ENCODE results near the gene RASEF.

Gene RASEF

DNA sequence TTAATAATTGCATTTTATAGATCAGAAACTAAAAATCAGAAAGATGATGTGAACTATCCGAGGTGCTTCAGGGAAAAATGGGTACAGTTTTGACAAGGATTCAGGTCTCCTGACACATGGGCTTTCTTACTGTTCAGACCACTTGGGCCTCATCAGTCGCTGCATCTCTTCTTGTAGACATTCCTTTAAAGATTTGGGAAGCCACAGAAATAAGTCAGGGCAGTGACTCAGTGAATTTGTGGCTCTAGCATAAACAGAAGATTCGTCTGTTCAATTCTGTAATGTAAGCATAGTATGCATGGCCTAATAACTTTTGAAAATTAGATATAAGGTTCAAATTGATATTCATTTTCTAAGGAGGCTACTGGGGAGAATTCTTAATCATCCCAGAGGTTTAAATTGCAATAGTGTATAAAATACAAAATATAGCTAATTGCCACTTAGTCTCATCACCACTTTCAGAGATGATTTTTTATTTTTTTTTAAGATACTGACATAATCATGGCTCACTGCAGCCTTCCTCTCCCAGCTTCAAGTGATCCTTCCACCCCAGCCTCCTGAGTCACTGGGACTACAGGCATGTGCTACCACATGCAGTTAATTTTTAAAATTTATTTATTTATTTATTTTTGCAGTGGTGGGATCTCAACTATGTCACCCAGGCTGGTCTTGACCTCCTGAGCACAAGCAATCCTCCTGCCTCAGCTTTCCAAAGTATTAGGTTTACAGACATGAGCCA is 48.9 kb downstream of the RASEF start:
- H3K4me2 ChIP-seq (ENCODE audit: low read depth, low read length, poor library complexity, severe bottlenecking): no peak overlapping the region
- no peaks in the 10 kb centered on the region for H3K9me3 ChIP-seq (ENCODE audit: insufficient read depth, low read length)
- H2AFZ ChIP-seq (ENCODE audit: low read depth, low read length, severe bottlenecking): no peak overlapping the region
- H4K20me1 ChIP-seq (ENCODE audit: low read depth, low read length): no peaks in the 10 kb centered on the region
- no peak overlapping the region for H3K9ac ChIP-seq (ENCODE audit: low read length)
- no peak overlapping the region for H3K27ac ChIP-seq (ENCODE audit: low read depth, low read length)
- H3K79me2 ChIP-seq (ENCODE audit: insufficient read depth, low read length): no peaks in the 10 kb centered on the region
- H3K36me3 ChIP-seq (ENCODE audit: low read length): no peaks in the 10 kb centered on the region
- no peaks in the 10 kb centered on the region for H3F3A ChIP-seq (ENCODE audit: insufficient read depth)
- no peaks in the 10 kb centered on the region for H3K27me3 ChIP-seq (ENCODE audit: low read length)
- H3K9me2 ChIP-seq (replicated peaks; ENCODE audit: insufficient read depth, low read length): no peaks in the 10 kb centered on the region
- H3K4me3 ChIP-seq (ENCODE audit: insufficient read depth, low read length, poor library complexity, severe bottlenecking): no peak overlapping the region
- TF ChIP-seq, protein P1, sequence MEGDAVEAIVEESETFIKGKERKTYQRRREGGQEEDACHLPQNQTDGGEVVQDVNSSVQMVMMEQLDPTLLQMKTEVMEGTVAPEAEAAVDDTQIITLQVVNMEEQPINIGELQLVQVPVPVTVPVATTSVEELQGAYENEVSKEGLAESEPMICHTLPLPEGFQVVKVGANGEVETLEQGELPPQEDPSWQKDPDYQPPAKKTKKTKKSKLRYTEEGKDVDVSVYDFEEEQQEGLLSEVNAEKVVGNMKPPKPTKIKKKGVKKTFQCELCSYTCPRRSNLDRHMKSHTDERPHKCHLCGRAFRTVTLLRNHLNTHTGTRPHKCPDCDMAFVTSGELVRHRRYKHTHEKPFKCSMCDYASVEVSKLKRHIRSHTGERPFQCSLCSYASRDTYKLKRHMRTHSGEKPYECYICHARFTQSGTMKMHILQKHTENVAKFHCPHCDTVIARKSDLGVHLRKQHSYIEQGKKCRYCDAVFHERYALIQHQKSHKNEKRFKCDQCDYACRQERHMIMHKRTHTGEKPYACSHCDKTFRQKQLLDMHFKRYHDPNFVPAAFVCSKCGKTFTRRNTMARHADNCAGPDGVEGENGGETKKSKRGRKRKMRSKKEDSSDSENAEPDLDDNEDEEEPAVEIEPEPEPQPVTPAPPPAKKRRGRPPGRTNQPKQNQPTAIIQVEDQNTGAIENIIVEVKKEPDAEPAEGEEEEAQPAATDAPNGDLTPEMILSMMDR (IDR thresholded peaks at IDR 0.05; ENCODE audit: insufficient read depth, low read length, poor library complexity, severe bottlenecking): no peak
- TF ChIP-seq EZH2phosphoT487 (conservative IDR thresholded peaks at IDR 0.05; ENCODE audit: low read length): no peak

DNA sequence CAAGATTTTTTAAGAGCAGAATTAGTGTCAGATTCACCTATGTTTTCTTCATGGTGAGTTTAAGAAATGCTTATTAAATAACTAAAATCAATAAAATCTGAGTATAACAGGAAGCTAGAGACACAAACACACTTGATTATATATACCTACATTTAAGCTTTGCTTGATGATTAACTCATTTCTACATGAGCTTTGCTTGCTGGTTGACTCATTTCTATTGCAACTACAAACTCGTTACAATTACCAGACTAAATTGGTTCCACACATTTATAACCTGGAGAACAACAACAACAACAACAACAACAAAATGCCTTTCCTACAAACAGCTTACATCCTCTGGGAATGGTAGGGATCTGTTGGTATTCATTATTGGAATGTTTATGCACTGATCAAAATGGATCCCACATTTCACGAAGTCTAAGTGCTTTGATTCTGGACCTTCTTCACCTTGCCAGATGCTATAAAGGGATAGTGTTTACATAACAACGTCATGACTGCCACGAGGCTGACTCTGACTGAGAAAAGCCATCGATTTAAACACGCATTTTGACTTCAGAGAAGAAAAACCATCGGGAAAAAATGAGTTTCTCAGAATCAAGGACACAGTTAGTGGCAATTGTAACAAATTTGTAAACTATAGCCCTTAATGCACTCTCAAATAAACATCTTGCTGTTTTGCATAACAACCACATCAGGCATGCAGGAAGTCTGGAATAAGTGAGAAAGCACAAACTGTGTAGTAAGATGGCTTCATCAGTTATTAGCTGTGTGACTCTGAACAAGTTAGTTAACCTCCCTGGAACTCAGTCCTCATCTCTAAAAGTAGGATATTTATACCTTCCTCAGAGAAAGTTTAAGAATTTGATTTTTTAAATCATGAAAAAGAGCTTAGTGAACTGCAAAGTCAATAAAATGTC is 49.8 kb downstream of the RASEF start:
- H3K9me2 ChIP-seq (replicated peaks; ENCODE audit: insufficient read depth, low read length): no peaks in the 10 kb centered on the region
- H3K9me3 ChIP-seq (ENCODE audit: insufficient read depth, low read length): no peaks in the 10 kb centered on the region
- no peaks in the 10 kb centered on the region for H4K20me1 ChIP-seq (ENCODE audit: low read depth, low read length)
- no peak overlapping the region for H3K27ac ChIP-seq (ENCODE audit: low read depth, low read length)
- no peak overlapping the region for H3K4me2 ChIP-seq (ENCODE audit: low read depth, low read length, poor library complexity, severe bottlenecking)
- H3F3A ChIP-seq (ENCODE audit: insufficient read depth): no peaks in the 10 kb centered on the region
- no peak overlapping the region for H2AFZ ChIP-seq (ENCODE audit: low read depth, low read length, severe bottlenecking)
- H3K27me3 ChIP-seq (ENCODE audit: low read length): no peaks in the 10 kb centered on the region
- H3K36me3 ChIP-seq (ENCODE audit: low read length): no peaks in the 10 kb centered on the region
- no peak overlapping the region for H3K9ac ChIP-seq (ENCODE audit: low read length)
- H3K79me2 ChIP-seq (ENCODE audit: insufficient read depth, low read length): no peaks in the 10 kb centered on the region
- TF ChIP-seq, protein P1 (IDR thresholded peaks at IDR 0.05; ENCODE audit: insufficient read depth, low read length, poor library complexity, severe bottlenecking): no peak
- no peak for TF ChIP-seq EZH2phosphoT487 (conservative IDR thresholded peaks at IDR 0.05; ENCODE audit: low read length)
- no peak overlapping the region for H3K4me3 ChIP-seq (ENCODE audit: insufficient read depth, low read length, poor library complexity, severe bottlenecking)

DNA sequence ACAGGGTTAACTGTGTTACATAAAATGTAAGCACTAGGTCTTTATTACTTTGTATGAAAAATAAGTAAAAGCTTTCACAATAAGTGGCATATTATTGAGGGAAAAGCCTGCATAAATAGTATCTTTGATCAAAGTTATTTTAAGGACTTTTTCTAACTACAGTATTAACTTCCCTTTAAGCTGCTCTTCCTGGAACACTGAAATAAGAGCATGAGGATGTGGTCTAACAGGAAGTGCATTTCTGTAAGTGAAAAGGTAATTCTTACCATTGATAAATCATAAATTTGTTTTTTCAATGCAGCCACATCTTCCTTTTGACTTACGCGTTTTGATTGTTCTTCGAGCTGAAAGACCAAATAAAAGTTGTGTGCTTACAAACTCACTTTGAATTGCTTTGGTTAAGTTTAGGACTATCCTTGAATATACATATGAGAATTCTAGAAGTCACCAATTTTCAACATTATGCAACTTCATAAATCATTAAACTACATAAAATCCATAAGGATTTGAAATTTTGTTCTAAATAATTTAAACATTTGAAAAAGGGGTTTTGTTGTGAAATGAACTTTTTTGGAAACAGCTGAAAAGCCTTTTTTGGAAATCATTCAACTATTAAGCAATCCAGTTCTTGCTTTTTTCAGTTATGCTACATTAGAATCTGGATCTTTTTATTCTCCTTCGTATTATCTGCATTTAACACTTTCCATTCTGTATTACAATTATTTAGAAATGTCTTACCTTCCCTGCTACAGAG is 50.6 kb downstream of the RASEF start:
- Histone ChIP-seq H3K4me3 (ENCODE audit: insufficient read depth, low read length, poor library complexity, severe bottlenecking) (no peak overlapping the region), H3F3A (ENCODE audit: insufficient read depth) (no peaks in the 10 kb centered on the region), H3K4me2 (ENCODE audit: low read depth, low read length, poor library complexity, severe bottlenecking) (no peak overlapping the region), H3K9ac (ENCODE audit: low read length) (no peak overlapping the region), H3K9me3 (ENCODE audit: insufficient read depth, low read length) (no peaks in the 10 kb centered on the region), H3K9me2 (replicated peaks; ENCODE audit: insufficient read depth, low read length) (no peaks in the 10 kb centered on the region), H3K27me3 (ENCODE audit: low read length) (no peaks in the 10 kb centered on the region), H2AFZ (ENCODE audit: low read depth, low read length, severe bottlenecking) (no peak overlapping the region), H3K79me2 (ENCODE audit: insufficient read depth, low read length) (no peaks in the 10 kb centered on the region), H3K36me3 (ENCODE audit: low read length) (no peaks in the 10 kb centered on the region), H3K27ac (ENCODE audit: low read depth, low read length) (no peak overlapping the region), H4K20me1 (ENCODE audit: low read depth, low read length) (no peaks in the 10 kb centered on the region)
- TF ChIP-seq EZH2phosphoT487 (conservative IDR thresholded peaks at IDR 0.05; ENCODE audit: low read length): no peak
- TF ChIP-seq, protein P1 (IDR thresholded peaks at IDR 0.05; ENCODE audit: insufficient read depth, low read length, poor library complexity, severe bottlenecking): no peak

All from SU-DHL-6 (cell line).